SIG-M5 (cell line): ENCODE results near the gene CCL8.

ENCODE experiments used
- DNase-seq: peaks from one replicate; lab custom pipeline; 2025; lab: John Stamatoyannopoulos, UW

The CCL8 gene

GRCh38 chr17:34367486-34368195, 48.4 kb downstream of the CCL8 start:
- DNase-seq, result no peak

GRCh38 chr17:34368196-34368945, 49.1 kb downstream of the CCL8 start:
- DNase-seq, result no peak

GRCh38 chr17:34368946-34369500, 49.8 kb downstream of the CCL8 start:
- DNase-seq, result no peak

GRCh38 chr17:34369571-34369970, 50.3 kb downstream of the CCL8 start:
- DNase-seq, result no peak

- DNase-seq, result no peak
Measured at GRCh38 chr17:34370376-34370996, 51.3 kb downstream of the CCL8 start.

GRCh38 chr17:34370997-34371395, 51.8 kb downstream of the CCL8 start:
- DNase-seq, result no peak
